ENCODE results near the gene ZNF217.
A peak's percentile ranks its signal among the peaks of the same experiment; 100 is the strongest.
"Not testable (repeated sequence)": the region's sequence is repeated elsewhere in the genome, so short reads cannot be mapped to it uniquely, and the experiment has no call there.

Gene ZNF217

DNA sequence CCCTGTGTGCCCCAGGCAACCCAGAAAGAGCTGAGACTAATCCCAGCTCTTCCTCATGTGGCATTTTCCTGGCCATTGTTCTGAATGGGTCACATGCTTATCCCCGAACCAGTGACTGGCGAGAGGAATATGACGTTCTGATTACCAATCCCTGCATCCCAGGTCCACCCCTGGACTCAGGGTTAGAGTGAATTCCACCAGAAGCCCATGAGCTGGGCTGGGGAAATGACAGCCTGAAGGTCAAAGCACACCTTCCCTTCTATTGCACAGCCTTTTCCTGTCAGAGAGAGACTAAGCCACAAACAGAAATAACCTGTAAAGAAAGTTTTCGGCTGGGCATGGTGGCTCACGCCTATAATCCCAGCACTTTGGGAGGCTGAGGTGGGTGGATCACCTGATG lies 70.9 kb downstream of the ZNF217 start:
- no peak overlapping the region for H3K4me3 ChIP-seq (ENCODE audit: control insufficient read depth, low read depth, low read length)
- DNase-seq (ENCODE audit: low read depth): no peak
- TF ChIP-seq, protein P1, sequence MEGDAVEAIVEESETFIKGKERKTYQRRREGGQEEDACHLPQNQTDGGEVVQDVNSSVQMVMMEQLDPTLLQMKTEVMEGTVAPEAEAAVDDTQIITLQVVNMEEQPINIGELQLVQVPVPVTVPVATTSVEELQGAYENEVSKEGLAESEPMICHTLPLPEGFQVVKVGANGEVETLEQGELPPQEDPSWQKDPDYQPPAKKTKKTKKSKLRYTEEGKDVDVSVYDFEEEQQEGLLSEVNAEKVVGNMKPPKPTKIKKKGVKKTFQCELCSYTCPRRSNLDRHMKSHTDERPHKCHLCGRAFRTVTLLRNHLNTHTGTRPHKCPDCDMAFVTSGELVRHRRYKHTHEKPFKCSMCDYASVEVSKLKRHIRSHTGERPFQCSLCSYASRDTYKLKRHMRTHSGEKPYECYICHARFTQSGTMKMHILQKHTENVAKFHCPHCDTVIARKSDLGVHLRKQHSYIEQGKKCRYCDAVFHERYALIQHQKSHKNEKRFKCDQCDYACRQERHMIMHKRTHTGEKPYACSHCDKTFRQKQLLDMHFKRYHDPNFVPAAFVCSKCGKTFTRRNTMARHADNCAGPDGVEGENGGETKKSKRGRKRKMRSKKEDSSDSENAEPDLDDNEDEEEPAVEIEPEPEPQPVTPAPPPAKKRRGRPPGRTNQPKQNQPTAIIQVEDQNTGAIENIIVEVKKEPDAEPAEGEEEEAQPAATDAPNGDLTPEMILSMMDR (conservative IDR thresholded peaks at IDR 0.05; ENCODE audit: control insufficient read depth, insufficient read depth, low read depth, low read length): no peak

DNA sequence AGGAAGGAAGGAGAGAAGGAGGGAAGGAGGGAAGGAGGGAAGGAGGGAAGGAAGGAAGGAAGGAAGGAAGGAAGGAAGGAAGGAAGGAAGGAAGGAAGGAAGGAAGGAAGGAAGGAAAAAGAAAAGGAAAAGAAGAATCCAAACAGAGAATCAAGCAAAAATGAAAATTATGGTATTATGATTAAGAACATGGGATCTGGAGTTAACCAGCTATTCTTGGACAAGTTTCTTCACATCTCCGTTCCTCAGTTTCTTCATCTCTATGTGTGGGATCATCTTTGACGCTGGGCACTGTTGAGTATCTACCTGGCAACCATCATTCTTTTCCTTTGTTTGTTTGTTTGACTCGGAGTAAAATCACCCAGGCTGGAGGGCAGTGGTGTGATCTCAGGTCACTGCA lies 71.6 kb downstream of the ZNF217 start:
- no peak overlapping the region for H3K4me3 ChIP-seq (ENCODE audit: control insufficient read depth, low read depth, low read length)
- TF ChIP-seq, protein P1 (conservative IDR thresholded peaks at IDR 0.05; ENCODE audit: control insufficient read depth, insufficient read depth, low read depth, low read length): no peak
- DNase-seq (ENCODE audit: low read depth): no peak

DNA sequence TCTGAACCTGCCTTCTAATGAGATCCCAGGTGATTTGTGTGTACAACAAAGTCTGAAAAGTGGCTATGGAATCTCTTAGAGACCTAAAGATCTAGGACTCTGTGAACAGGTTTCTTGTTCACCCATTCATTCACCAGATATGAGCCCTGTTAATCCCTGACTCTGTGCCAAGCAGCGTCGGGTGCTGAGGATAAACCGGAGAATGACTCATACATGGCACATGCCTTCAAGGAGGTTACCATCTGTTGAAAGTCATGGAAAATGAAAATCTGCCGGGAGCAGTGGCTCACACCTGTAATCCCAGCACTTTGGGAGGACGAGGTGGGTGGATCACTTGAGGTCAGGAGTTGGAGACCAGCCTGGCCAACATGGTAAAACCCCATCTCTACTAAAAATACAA lies 72.2 kb downstream of the ZNF217 start:
- DNase-seq (ENCODE audit: low read depth): peak; percentile 81
- not testable (repeated sequence) for H3K4me3 ChIP-seq (ENCODE audit: control insufficient read depth, low read depth, low read length)

DNA sequence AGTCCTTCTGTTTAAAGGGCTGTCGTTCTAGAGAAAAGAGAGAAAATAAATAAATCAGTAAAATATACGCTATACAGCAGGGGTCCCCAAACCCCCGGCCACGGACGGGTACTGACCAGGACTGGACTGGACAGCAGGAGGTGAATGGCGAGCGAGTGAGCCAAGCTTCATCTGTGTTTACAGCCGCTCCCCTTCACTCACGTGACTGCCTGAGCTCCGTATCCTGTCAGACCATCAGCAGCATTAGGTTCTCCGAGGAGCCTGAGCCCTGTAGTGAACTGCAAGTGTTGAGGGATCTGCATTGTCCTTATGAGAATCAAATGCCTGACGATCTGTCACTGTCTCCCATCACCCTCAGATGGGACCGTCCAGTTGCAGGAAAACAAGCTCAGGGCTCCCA lies 76.5 kb downstream of the ZNF217 start:
- DNase-seq (ENCODE audit: low read depth): no peak
- TF ChIP-seq, protein P1 (conservative IDR thresholded peaks at IDR 0.05; ENCODE audit: control insufficient read depth, insufficient read depth, low read depth, low read length): no peak
- H3K4me3 ChIP-seq (ENCODE audit: control insufficient read depth, low read depth, low read length): no peak overlapping the region

Measured in fibroblast of mammary gland (primary cell).